Panc1 (cell line): ENCODE measurements around the gene FUT2. TPM values are rescaled to one million over a fixed set of nuclear protein-coding genes. Genes with fewer than 3 reads are reported as not detected.

Source experiments
- ATAC-seq: fragments of 200-7000 bp; cut with Tn5 transposase; 2 replicates; pipeline ENCODE4 v1.9.1; 2020; ENCODE audit warnings: mild to moderate bottlenecking, moderate library complexity
- BruUV-seq: library from RNA; stranded (reverse); fragments of 400-500 nt; replicated peaks from 2 replicates; lab custom pipeline; 2021; lab: Mats Ljungman, UMichigan
- CTCF ChIA-PET: fragments of 300-600 bp; sonication (Branson Sonifier 250); formaldehyde crosslinking; loops from one replicate; lab custom pipeline; 2022; ENCODE audit warnings: antibody characterized with exemption; lab: Charles Lee
- POLR2A ChIA-PET: fragments of 300-600 bp; sonication (Branson Sonifier 250); formaldehyde crosslinking; loops from one replicate; lab custom pipeline; 2022; ENCODE audit warnings: antibody characterized with exemption; lab: Charles Lee
- DNase-seq: peaks from one replicate; pipeline ENCODE4 v3.0.0-alpha.2; 2010; ENCODE audit warnings: low read depth, low spot score
- H3K27ac ChIP-seq: 2 replicates; pipeline ENCODE4 v1.5.1; 2011; ENCODE audit warnings: mild to moderate bottlenecking, low read length, inconsistent platforms
- H3K27me3 ChIP-seq: fragments of 200-500 bp; sonication (Bioruptor generic); 2 replicates; pipeline ENCODE4 v1.6.0; 2014; ENCODE audit warnings: low read length, inconsistent platforms; ENCODE audit not compliant: control insufficient read depth, insufficient read depth
- H3K36me3 ChIP-seq: fragments of 200-500 bp; sonication (Bioruptor generic); 2 replicates; pipeline ENCODE4 v1.5.1; 2014; ENCODE audit warnings: inconsistent platforms, mild to moderate bottlenecking, low read length, moderate library complexity; ENCODE audit not compliant: control insufficient read depth, insufficient read depth
- H3K4me1 ChIP-seq: 2 replicates; pipeline ENCODE4 v1.5.1; 2011; ENCODE audit warnings: inconsistent platforms, mild to moderate bottlenecking, low read length, moderate library complexity; ENCODE audit not compliant: control insufficient read depth, insufficient read depth
- H3K4me3 ChIP-seq, 2 experiments: 2 replicates each; pipeline ENCODE4 v1.5.1; 2011 to 2012; ENCODE audit warnings: low read depth in 2 of 2, low read length in 2 of 2, mild to moderate bottlenecking in 2 of 2, inconsistent platforms in 1 of 2, moderate library complexity in 1 of 2
- H3K9me3 ChIP-seq: fragments of 200-500 bp; sonication (Bioruptor generic); 2 replicates; pipeline ENCODE4 v1.5.1; 2014; ENCODE audit warnings: low read depth, mild to moderate bottlenecking, inconsistent platforms, low read length, moderate library complexity; ENCODE audit not compliant: control insufficient read depth, insufficient read depth
- POLR2AphosphoS5 ChIP-seq: IDR thresholded peaks from 2 replicates; pipeline ENCODE4 v1.6.1; 2012; ENCODE audit warnings: mild to moderate bottlenecking, low read depth, low read length, moderate library complexity
- REST ChIP-seq, 2 experiments: IDR thresholded peaks; 2 replicates each; pipeline ENCODE4 v1.6.1; 2011 to 2012; ENCODE audit warnings: low read depth in 2 of 2, control low read depth in 1 of 2, low read length in 1 of 2, mild to moderate bottlenecking in 1 of 2, moderate library complexity in 1 of 2; ENCODE audit not compliant: insufficient read depth in 1 of 2
- SIN3A ChIP-seq: IDR thresholded peaks from 2 replicates; pipeline ENCODE4 v1.6.1; 2012; ENCODE audit warnings: low read depth, mild to moderate bottlenecking, low read length, moderate library complexity, borderline replicate concordance; ENCODE audit not compliant: insufficient read depth
- TCF7L2 ChIP-seq: IDR thresholded peaks from 2 replicates; pipeline ENCODE4 v1.6.1; 2011; ENCODE audit warnings: mild to moderate bottlenecking, low read depth, low read length, inconsistent platforms
- in situ Hi-C: cut with HindIII; loops from 2 replicates; pipeline ENCODE4 v1.10.0; 2016; ENCODE audit warnings: low sequenced_read_pairs, low pct_unique_long_range_greater_than_20kb
- intact Hi-C: fragments of 100-400 bp; cut with micrococcal nuclease; formaldehyde crosslinking; loops from one replicate; pipeline ENCODE4 v1.10.0; 2022; ENCODE audit not compliant: unreplicated experiment
- total RNA-seq: library from RNA; stranded (reverse); gene quantifications from one replicate; pipeline ENCODE4 v1.2.1, GENCODE V29; 2021; ENCODE audit not compliant: unreplicated experiment
- TF ChIP-seq, protein P1 (sequence below): fragments of 450-650 bp; IDR thresholded peaks from 2 replicates; pipeline ENCODE4 v1.5.1; 2017; ENCODE audit warnings: mild to moderate bottlenecking

Gene FUT2
- total RNA-seq, 1 experiment from 2014 or later, result 0.08 TPM

DNA sequence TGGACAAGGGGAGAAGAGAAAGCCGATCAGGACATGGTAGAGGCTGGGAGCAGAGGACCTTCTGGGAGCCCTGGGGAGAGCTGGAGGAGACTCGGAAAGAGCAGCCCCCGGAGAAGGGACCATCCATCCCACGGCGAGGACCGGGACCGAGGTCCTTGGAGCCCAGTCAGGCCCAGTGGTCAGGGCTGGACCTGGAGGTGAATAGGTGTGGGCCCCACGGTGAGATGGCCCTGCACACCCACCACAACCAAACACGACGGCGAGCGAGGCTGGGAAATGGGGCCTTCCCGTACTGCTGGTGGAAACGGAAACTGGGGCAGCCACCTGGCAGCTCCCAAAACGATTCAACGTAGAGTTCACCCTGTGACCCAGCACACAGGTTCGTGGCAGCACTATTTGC is 19.3 kb upstream of the FUT2 start:
- TF ChIP-seq, protein P1, sequence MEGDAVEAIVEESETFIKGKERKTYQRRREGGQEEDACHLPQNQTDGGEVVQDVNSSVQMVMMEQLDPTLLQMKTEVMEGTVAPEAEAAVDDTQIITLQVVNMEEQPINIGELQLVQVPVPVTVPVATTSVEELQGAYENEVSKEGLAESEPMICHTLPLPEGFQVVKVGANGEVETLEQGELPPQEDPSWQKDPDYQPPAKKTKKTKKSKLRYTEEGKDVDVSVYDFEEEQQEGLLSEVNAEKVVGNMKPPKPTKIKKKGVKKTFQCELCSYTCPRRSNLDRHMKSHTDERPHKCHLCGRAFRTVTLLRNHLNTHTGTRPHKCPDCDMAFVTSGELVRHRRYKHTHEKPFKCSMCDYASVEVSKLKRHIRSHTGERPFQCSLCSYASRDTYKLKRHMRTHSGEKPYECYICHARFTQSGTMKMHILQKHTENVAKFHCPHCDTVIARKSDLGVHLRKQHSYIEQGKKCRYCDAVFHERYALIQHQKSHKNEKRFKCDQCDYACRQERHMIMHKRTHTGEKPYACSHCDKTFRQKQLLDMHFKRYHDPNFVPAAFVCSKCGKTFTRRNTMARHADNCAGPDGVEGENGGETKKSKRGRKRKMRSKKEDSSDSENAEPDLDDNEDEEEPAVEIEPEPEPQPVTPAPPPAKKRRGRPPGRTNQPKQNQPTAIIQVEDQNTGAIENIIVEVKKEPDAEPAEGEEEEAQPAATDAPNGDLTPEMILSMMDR, result no peak
- TF ChIP-seq TCF7L2 (no peak), POLR2AphosphoS5 (no peak), REST (IDR thresholded peaks at IDR 0.05; ENCODE audit: insufficient read depth in 1 of 2, low read depth in 2 of 2, low read length in 1 of 2) (no peak), SIN3A (no peak)
- no peak for ATAC-seq
- no peaks in the 10 kb centered on the region for H3K4me1 ChIP-seq
- H3K36me3 ChIP-seq, result no peaks in the 10 kb centered on the region
- intact Hi-C loops, result no loop called here
- H3K27me3 ChIP-seq, result no peaks in the 10 kb centered on the region
- no peak overlapping the region for H3K27ac ChIP-seq
- no TSS peak for BruUV-seq
- H3K4me3 ChIP-seq, result no peak overlapping the region
- CTCF ChIA-PET, result no interaction called here
- POLR2A ChIA-PET, result no interaction called here
- H3K9me3 ChIP-seq, result no peaks in the 10 kb centered on the region
- no peak for DNase-seq
- in situ Hi-C loops, result no loop called here

- Histone ChIP-seq H3K27me3 (no peaks in the 10 kb centered on the region), H3K36me3 (no peaks in the 10 kb centered on the region), H3K27ac (no peak overlapping the region), H3K4me3 (no peak overlapping the region), H3K4me1 (no peaks in the 10 kb centered on the region), H3K9me3 (no peaks in the 10 kb centered on the region)
- in situ Hi-C loops, result no loop called here
- ChIA-PET POLR2A (no interaction called here), CTCF (no interaction called here)
- intact Hi-C loops, result no loop called here
- ATAC-seq (no peak), DNase-seq (no peak)
- BruUV-seq, result no TSS peak
- TF ChIP-seq, protein P1, result no peak
- TF ChIP-seq SIN3A, result no peak
- no peak for TF ChIP-seq REST (IDR thresholded peaks at IDR 0.05; ENCODE audit: insufficient read depth in 1 of 2, low read depth in 2 of 2, low read length in 1 of 2)
- no peak for TF ChIP-seq TCF7L2
- no peak for TF ChIP-seq POLR2AphosphoS5
These were observed 18.9 kb upstream of the FUT2 start for GRCh38 chr19:48676887-48677286.
